Umbilical cord (tissue), 2 donors: ENCODE results near the gene C1QTNF2. TPM values are rescaled to one million over a fixed set of nuclear protein-coding genes. Genes with fewer than 3 reads are reported as not detected.

Experiments
- DNase-seq: peaks from one replicate; pipeline ENCODE4 v3.0.0-alpha.2; 2015; ENCODE audit warnings: low spot score
- total RNA-seq: library from RNA; depleted of rRNA; stranded (reverse); fragments of >200 nt; gene quantifications from one replicate; pipeline ENCODE4 v1.2.3, GENCODE V29; 2014; ENCODE audit warnings: low replicate concordance; ENCODE audit not compliant: insufficient read depth

Gene C1QTNF2
- total RNA-seq, result not detected

DNA sequence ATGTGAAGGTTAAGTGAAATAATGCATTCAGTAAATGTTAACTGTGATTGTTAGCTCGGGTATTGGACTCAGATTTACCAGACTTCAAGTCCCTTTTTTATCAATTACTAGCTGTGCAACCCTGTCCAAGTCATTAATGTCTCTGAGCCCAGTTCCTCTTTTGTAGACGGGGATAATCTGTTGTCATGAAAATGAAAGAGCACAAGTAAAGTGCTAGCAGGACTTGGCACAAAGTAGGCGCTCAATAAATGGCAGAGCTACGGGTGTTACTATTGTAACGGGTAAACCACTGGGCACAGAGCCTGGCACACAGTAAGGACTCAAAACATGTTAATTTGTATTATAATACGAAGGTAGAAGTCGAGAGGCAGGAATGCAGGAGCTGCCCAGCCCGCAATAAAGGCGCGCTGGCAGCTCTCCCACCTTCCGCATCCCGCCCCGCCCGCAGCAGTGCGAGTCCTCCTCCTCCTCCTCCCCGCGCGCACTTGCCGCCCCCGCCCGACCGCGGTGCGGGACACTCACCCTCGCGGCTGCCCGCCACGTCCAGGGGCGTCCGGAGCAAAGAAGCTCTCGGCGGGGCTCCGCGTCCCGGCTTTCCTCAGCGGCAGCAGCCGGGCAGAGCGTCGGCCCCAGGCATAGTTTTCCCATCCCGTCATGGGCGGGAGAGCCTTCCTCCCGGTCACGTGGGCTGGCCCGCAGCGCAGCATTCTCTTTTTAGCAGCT lies at the start of gene C1QTNF2:
Gene C1QTNF2 (minus strand): TSS at position 637 of the 723 bp plus-strand sequence. CDS start 15,615 bp downstream, outside the sequence.
- peak; percentile 87 for DNase-seq

- no peak for DNase-seq
These were observed 49.8 kb upstream of the C1QTNF2 start for GRCh38 chr5:160420331-160420610.

- DNase-seq, result no peak
These were observed 49.3 kb upstream of the C1QTNF2 start for GRCh38 chr5:160419458-160420330.

DNA sequence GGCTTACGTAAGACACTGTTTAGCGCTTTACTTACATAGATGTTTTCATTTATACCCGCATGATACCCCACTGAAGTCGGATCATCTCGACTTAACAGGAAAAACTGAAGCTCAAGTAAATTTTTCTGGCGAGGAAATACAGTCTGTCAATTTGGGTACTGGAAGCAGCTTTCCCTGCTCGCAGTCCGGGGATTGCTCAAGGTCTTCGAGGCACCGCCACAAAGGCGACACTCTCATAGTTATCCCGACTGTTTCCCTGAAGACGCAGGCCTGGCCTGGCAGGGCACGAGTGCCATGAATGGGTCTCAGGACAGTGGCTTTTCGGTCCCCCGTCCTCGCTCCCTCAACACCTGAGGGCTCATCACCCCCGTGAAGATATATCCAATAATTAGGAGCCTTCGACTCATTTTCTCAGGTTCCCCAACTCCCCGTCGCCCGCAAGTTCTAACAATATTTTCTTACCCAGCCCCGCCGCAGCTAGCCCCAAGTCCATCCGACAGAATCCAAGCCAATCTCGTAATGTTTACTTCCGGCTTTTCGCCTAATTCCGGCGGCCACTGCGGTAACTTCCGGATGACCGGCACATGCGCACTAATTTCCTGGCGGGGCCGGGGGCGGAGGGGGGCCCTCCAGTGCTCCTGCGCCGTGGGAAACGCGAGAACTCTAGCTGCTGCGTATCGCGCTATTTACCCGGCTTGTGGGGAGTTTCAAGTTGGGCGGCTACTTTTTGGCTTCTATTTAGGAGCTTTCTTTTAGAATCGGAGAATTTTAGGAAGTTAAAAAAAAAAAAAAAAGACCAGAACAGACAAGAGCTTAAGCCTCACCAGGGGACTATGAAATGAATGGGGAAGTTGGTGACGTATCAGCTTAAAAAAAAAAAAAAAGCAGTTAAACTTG lies 48.4 kb upstream of the C1QTNF2 start, which contains the start of gene SLU7:
Gene SLU7 (minus strand): TSS at position 521 of the 897 bp plus-strand sequence. CDS start 3,787 bp downstream, outside the sequence.
- DNase-seq, result peak; percentile 98

GRCh38 chr5:160399402-160400353 lies 29.3 kb upstream of the C1QTNF2 start, which contains the start of gene FAM200C:
FAM200C (minus strand) TSS chr5:160400054; CDS start chr5:160395490, 4,564 bp downstream.
- peak; percentile 98 for DNase-seq

DNA sequence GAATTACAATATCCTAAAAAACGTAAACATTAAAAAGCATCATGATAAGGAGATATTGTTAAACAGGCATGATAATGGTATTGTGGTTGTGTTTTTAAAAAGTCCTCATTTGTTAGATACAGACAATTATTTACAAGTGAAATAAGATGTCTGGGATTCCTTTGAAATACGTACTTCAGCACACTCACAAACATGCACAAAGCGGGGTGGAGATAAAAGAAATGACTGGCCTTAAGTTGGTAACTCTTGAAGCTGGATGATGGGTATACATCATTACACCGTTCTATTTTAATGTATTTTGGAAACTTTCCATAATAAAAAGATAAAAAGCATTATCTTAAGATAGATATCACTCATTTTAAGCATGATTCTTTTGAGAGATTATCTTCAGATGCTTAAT lies 28.4 kb upstream of the C1QTNF2 start:
- DNase-seq, result no peak

DNA sequence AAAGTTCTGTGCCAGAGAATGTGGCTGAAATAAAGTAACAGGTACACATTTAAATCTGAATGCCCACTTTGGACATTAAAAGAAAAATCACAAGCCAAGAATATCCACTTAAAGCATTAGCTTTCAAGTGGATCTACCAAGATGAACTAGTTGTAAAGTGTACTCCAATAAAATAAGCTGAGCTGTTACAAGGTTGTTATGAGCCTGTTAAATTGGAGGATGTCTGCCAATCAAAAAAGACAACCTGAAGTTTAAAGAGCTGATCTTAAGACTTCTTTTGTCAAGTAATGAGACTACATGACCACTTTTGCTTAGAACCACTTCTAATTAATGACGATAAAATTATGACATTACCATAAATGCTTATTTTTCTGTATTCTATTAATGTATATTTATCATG lies 27.1 kb upstream of the C1QTNF2 start:
- no peak for DNase-seq

- DNase-seq, result no peak
These were observed 24.7 kb upstream of the C1QTNF2 start for GRCh38 chr5:160395111-160395510.

GRCh38 chr5:160390787-160391696 lies 20.6 kb upstream of the C1QTNF2 start:
- DNase-seq, result no peak

- no peak for DNase-seq
These were observed 17.0 kb upstream of the C1QTNF2 start for GRCh38 chr5:160387445-160387844.

DNA sequence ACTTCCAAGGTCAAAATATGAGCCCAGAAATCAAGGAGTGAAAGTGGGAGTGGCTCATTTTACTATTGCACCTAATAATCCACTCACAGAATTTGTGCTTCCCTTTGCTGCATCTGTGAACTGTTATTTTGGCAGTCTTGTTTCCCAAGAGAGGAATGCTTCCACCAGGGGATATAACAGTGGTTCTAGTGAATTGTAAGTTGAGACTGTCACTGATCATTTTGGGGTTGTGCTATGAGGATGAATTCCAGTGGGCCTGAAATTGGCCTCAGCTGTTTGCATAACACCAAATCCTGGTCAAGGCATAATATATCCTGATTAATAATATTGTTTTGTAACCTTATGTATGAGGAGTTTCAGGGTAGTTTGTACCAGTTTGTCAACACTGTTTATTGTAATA lies 15.1 kb upstream of the C1QTNF2 start:
- DNase-seq, result no peak

- no peak for DNase-seq
These were observed 14.3 kb upstream of the C1QTNF2 start for GRCh38 chr5:160384681-160385080.

DNA sequence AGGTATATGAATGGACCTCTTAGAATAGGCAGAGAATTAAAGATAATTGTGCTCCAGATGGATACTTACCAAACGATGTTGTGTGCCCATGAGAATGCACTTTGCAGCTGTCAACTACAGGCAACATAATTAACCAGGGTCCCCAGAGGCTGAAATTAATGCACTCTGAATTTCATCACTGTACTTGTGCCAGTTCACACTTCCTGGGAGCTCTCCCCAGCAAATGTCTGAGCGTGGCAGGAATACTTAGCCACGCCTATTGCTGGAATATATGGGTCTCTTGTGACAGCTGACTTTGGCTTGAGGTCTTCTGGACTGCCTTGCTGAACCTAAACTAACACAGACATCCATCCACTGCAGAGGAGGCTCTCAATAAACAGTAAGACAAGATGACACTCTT lies 11.9 kb upstream of the C1QTNF2 start:
- DNase-seq, result no peak

DNA sequence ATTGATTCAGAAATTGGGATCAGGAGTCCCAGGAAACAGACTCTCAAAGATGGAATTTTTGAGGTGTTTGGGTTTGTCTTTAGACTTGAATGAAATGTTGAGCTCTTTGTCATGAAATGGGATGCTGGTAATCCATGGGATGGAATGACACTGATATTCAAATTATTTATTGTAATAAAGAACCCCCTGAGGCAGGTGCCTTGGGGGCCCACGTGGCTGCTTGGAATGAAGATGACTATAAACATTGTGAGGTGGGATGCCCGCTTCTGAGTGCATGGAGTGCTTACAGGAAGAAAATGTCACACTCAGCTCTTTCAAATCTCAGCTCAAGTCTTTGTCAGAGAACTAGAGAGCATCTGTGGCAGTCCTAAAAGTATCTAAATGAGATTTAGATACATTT lies 9.6 kb upstream of the C1QTNF2 start:
- no peak for DNase-seq

DNA sequence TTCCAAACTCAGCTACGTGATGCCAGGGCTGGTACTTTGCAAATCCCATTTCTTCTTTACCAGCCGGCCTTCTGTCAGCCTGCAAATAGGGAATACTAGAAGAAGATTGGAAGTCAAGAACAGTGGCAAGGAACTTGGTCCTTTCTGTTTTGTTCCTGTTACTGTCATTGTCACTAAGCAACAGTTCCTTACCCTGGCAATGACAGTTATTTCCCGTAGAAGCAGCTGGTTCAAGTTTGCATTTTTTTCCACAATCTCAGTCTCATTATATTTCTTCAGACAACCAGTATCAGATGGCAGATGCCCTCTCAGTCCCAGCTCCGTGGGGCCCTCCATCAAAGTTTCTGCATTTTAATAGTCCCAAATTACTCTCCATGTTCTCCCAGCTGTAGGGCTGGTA lies 9.1 kb upstream of the C1QTNF2 start:
- DNase-seq, result no peak

DNA sequence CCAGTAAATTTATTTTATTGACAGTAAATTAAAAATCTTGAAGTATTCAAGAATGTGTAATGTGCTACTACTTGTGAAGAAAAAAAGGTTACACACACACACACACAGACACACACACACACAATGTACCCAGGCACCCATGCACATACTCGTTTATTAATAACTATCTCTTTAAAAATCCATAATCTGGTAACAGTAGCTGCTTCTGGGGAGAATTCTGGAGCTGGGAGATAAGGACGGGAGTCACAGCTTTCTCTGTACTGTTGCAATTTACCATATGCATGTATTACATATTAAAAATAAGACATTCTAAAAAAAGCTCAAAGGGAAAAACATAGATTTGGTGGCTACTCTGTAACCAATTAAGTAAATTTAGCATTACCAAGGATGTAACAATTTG lies 7.9 kb upstream of the C1QTNF2 start:
- DNase-seq, result no peak

DNA sequence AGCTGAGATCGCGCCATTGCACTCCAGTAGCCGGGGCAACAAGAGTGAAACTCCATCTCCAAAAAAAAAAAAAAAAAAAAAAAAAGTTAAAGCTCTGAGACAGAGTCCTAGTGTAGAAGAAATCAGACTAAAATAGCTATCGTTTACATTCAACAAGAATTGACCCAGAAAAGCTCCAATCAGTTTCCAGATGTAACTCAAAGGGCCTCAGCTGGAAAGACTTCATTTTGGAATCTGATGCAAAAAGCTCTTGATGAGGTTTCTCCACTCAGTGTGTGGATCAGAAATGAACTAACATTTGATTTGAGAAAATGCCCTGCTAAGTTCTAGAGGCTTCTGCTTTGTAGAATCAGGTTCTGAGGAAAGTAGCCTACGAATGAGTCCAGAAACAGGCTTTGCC lies 7.2 kb upstream of the C1QTNF2 start:
- DNase-seq, result no peak

- no peak for DNase-seq
These were observed 6.0 kb upstream of the C1QTNF2 start for GRCh38 chr5:160376416-160376815.

DNA sequence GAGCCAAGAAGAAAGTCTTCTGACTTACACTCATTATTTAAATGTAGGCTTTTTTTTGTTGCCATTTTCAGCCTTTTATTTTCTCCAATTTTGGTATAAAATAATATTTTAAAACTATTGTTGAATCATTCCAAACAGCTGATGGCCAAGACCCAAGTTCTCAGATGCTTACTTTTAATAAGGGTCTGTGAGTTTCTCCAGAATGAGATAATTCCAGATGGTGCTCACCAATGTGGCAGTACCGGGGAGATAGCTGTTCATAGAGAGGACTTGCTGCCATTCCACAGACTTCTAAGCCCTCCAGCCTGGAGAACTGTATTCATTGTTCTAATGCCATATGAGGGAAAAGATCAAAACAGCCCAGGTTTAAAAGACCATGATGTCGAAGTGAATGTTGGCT lies 5.3 kb upstream of the C1QTNF2 start:
- no peak for DNase-seq
